ENCODE measurements around the gene MSL3B.
"Not testable (repeated sequence)": the region's sequence is repeated elsewhere in the genome, so short reads cannot be mapped to it uniquely, and the experiment has no call there.

Gene MSL3B

DNA sequence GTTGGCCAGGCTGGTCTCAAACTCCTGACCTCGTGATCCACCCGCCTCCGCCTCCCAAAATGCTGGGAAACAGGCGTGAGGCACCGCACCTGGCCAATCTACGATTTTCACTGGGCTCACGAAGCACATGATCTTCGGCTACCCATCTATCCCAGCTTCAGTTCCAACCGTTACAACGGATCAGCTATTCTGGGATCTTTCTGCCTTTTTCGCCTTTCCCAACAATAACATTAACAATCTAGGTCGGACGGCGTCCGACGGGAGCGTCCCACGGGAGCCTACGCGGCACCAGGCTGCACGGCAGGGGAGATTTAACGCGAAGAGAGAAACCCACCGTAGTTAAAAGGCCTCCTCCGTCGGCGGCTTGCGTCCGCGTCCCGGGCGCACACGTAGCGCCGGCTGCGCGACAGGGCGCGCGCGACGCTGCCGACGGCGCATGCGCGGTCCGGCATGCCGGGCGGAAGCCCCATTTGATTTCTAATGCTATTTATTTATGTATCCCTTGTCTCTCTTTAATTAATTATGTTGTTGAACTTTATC is at the start of gene MSL3B:
Gene MSL3B, minus strand, starts transcription at position 394 of the 540 bp plus-strand sequence.
- DNase-seq: peak; percentile 40

DNA sequence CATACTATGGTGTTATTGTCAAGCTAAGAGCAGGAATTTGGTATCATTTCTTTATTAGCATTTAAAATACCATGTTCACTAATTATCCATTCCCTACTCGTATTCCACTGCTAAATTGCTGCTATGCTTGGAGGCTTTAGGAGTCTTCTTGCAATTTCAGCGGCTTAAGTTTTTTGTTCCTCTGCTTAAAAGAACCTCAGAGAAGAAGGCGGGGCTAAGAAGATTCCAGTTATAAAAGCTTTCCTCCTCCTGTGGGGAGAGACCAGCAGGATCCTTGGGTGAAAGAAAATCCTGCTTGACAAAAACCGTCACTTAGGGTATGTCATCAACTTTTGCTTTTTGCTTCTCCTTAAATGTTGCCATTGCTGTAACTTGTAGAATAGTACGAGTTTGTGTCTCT is 48.9 kb upstream of the MSL3B start, which contains the start of gene TRPM8:
Gene TRPM8, plus strand, starts transcription at position 258 of the 400 bp plus-strand sequence. CDS start 9,165 bp downstream, outside the sequence.
- no peak for DNase-seq

DNA sequence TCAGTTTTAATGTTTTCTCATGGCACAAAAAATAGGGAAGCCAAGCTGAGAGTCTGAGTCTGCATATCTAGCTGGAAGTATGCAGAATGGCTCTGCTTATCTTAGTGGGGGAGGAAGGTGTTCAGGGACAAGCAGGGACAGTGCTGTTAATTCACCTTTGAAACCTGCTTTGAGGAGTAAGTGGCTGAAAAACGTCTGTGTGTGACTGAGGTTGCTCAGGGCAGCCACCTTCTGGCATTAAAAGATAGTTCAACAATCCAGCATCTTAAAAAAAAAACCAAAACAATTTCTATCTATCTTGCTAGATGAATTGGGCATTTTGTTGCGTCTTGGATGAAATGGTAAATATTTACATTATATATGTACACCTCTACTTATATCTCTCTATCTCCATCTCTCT is 46.9 kb upstream of the MSL3B start:
- DNase-seq: no peak

DNA sequence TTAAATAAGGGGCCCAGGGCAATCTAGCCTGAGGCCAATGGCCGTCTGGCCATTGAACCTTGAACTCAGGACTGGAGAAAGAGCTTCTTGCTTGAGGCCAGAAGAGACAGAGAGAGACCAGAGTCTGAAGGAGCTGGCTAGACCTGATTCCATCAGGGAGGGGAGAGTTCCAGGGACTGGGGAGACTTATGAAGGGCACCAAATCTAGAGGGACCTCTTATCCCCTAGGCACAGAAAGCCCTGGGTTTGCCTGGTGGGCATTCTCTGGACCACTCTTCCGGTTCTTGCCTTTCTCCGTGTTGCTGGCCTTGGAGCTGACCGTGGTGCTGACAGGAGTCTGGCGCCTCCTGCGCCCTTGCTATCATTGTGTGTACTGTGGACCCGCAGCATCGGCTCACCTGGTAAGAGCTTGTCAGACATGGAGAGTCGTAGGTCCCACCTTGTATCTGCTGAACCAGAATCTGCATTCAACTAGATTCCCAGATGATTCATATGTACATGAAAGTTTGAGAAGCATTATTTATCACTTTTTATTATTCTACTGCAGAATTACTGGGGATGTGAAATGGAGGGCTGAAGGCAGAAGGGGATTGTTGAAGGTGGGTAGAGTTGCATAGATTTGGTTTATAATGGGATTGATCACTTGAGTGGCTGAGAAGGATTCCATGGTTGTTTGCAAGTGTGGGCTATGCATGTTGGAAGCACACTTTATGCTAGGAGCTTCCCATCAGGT is 44.7 kb upstream of the MSL3B start:
- no peak for DNase-seq

DNA sequence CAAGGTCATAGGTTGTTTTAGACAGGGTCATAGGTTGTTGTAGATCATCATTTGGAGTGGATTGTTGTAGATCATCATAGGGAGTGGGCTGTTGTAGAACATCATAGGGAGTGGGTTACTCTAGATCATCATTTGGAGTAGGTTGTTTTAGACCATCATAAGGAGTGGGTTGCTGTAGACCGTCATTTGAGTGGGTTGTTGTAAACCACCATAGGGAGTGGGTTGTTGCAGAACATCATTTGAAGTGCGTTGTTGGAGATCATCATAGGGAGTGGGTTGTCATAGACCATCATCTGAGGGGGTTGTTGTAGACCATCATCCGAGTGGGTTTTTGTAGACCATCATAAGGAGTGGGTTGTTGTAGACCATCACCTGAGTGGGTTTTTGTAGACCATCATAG is 39.4 kb upstream of the MSL3B start:
- no peak for DNase-seq

DNA sequence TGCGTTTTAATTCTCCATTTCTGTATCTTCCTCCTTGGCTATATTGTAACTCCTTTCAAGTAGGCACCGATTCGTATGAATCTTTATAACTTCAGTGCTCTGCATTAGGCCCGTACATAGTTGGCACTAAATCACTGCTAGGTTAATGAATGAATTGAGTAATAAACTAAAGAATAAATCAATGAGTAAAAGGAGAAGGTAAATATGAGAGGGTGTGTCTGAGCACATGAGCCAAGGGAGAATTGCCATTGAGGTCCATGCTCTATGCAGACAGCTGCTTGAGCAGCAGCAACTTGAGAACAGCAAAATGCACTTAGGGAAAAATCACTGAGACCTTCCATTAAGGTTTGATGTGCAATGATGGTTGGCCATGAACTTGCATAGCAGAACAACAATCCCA is 37.8 kb upstream of the MSL3B start:
- no peak for DNase-seq

DNA sequence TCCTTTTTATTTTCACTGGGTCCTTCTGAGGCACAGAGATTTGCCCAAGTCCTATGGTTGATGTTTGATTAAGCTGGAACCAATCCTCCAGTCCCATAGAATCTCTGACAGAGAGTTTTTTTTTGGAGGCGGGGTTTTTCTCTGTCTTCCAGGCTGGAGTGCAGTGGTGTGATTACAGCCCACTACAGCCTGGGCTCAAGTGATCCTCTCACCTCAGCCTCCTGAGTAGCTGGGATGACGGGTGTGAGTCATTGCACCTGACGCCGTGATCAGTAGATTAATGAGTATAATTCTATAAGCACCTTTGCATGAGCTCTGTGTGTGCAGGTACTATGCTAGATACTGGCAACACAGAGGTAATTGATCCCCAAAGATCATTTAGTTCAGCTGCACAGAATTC is 33.7 kb upstream of the MSL3B start:
- DNase-seq: no peak

DNA sequence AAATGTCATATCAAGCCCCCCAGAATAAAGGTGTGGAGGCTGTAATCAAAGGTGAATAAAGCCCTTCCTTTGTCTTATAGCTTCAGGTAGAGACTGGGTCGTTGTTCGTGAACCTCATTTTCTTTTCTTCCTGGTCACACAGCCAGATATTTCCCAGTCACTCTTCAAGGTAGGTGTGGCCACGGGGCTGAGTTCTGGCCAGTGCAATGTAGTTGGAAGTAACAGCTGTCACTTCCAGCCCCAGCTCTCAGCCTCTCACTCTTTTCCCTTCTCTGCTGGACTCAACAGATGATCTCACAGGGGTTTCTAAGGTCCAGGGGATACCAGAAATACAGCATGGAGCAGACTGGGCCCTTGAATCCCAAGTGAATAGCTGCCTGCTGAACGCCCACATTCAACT is 33.2 kb upstream of the MSL3B start:
- DNase-seq: no peak

DNA sequence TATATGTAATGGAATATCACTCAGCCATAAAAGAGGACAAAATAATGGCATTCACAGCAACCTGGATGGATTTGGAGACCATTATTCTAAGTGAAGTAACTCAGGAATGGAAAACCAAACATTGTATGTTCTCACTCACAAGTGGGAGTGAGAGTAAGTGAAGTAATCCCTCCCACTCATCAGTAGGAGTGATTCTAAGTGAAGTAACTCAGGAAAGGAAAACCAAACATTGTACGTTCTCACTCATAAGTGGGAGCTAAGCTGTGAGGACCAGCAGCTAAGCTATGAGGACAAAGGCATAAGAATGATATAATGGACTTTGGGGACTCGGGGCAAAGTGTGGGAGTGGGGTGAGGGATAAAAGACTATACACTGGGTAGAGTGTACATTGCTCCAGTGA is 28.1 kb upstream of the MSL3B start:
- not testable (repeated sequence) for DNase-seq

DNA sequence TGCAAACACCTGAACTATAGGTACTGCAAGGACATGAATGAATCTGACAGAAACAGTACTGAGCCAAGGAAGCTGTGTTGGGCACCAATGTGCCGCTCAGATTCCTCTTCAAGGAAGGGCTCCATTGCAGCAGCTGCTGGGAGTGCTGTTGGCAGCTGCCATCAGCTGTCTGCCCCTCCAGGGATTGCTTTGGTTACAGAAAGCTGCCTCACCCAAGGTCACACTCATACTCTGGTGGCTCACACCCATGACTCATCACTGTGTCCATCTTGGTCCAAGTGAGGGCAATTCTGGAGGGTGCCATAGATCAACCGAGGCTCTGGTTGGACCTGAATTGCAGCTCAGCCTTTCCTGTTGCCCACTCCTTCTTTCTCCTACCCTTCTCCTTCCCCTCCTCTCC is 24.6 kb upstream of the MSL3B start:
- DNase-seq: no peak

DNA sequence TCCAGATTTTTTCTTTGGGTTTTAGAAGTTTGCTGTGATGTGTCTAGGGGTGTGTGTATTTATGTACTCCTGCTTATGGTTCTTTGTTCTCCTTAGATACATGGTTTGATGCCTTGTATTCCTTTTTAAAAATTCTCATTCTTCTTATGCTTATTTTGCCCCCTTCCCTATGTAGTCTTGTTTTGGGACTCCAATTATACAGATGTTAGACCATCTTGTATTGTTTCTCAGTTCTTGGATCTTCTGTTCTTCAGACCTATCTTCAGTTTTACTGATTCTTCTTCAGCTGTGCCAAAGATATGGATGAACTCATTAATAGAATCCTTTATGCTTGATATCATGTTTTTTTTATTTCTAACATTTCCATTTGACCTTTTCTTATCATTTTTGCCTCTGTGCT is 14.2 kb upstream of the MSL3B start:
- DNase-seq: no peak

DNA sequence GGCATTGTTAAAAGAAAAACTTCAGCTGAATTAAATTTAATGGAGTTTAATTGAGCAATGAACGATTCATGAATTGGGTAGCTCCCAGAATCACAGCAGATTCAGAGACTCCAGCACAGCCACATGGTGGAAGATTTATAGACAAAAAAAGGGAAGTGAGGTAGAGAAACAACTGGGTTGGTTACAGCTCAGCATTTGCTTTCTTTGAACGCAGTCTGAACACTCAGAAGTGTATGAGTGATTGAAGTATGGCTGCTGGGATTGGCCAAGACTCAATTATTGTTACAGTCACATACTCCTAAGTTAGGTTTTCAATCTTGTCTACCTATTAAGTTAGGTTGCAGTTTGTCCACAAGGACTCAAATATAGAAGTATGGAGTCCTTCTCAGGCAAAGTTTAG is 3.9 kb upstream of the MSL3B start:
- DNase-seq: not testable (repeated sequence)

DNA sequence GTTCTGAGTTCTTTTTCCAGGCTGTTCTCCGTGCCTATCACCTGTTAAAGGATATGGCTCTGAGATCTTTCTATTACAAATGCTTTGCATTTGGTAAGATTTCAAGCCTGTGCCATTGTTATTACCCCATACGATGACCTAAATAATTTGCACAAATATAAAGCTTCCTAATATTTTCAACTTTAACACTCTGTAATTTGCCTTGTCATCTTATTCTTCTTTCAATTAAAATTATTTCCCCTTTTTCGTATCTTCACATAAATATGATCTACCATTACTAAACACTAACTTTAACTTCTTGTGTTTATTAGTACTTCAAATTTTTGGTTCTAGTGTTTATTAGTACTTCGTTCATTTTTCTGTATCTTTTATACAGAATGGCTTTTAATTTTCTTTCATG is 3.2 kb upstream of the MSL3B start:
- no peak for DNase-seq

DNA sequence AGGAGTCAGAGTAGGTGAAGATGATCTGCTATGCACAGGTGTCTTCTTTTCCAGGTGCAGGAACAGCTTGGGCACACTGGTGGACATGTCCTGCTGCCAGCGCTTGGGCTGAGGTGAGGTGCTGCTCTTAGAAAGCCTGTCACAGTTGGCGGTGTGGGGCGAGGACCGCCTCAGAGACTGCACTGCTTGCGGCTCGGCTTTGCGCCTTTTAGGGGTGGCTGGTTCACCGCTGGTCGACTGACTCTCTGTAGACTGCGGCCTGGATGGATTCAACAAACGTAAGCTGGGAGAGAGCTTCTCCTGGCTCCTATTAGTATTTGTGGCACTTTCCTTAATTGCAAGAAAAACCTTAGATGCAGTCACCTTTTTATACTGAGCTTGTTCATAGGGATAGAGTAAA is 1.7 kb downstream of the MSL3B start:
- no peak for DNase-seq

DNA sequence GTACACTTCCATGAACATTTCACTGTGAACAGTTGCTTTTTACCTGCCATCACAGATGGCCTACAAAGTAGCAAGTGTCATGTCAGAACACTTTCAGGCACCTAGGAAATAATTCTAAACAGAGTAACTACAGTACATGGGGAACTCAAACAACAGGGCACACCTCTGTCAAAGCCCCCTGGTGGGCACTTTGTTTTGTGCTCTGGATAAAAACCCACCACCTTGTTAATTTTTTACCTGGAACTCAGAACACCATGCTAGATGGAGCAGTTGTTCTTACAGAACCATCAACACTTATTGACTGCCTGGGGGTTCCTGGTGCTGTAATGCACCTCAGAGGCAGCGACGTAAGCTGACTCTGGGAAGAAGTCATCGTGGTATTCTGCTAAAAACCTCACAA is 2.3 kb downstream of the MSL3B start:
- DNase-seq: no peak

DNA sequence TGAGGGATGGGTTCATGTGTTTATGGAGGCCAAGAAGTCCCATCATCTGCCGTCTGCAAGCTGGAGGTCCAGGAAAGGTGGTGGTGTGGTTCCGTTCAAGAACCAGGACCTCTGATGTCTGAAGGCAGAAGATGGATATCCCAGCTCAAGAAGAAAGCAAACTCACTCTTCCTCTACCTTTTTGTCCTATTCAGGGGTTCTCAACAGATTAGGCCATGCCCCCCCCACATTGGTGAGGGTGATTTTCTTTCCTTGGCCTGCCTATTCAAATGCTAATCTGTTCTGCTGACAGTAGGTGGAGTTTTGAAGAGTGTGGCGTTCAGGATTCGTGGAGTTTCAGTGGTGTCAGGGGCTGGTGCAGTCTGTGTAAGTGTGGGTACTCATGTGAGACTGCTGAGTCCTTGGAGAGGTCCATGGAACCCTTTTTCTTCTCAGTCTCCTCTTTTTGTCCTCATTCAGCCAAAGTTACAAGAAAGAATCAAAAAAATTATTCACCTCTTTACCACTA is 5.9 kb downstream of the MSL3B start:
- DNase-seq: no peak

DNA sequence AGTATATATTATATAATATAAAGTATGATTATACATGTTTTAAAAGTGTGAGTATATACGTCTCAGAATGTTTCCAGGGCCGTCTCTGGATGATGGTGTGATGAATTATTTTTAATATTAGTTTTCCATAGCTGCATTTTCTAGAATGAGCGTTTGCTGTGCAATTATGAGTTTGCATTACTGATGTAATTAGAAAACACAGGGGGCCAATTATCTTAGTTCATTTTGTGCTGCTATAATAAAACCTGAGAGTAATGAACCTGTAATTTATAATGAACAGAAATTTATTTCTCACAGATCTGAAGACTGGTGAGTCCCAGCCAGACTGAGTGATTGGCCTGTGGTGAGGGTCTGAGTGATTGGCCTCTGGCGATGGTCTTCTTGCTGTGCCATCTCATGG is 9.9 kb downstream of the MSL3B start:
- no peak for DNase-seq

DNA sequence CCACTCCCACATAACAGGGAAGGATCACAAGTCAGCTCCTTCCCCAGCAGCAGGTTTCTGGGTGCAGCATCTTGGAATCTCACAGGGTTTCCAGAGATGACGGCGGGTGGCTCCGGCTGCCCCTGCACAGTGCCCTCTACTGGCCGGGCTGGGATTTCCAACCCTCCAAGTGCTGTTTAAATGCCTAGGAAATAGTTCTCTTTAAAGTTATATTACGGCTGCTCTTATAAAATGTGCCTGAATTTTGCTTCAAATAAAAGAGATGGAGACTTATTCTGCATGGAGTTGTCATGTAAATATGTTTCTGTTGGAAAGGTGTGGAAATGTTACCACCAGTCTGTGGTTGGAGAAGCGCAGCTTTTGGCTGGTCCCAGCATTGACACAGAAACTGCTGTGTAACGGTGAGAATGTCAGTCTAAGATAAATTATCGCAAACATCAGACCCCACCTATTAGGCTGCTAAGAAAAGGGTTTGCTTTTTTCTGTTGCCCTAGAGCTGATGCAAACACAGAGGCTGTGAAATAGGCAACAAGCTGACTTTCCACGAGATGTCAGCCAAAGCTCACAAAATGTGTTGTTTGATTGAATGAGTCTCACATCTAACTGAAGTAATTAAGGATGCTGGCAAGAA is 10.6 kb downstream of the MSL3B start:
- peak; percentile 17 for DNase-seq

DNA sequence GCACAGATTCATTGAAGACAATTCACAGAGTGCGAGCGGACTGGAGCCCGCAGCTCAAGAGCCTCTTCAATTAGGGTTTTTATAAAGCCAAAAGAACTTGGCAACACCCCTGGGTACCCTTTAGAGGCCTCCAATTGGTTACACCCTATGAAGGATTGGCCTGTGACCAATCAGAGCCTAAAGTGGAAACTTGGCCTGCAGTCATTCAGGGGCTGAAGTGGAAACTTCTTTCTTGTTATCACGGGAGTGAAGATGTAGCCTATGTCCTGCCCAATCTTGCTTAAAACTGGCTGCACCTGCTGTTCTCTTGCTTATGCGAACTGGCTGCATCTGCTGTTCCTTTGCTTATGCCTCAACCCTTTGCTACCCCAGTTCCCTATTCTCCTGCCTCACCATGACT is 12.0 kb downstream of the MSL3B start:
- DNase-seq: no peak

DNA sequence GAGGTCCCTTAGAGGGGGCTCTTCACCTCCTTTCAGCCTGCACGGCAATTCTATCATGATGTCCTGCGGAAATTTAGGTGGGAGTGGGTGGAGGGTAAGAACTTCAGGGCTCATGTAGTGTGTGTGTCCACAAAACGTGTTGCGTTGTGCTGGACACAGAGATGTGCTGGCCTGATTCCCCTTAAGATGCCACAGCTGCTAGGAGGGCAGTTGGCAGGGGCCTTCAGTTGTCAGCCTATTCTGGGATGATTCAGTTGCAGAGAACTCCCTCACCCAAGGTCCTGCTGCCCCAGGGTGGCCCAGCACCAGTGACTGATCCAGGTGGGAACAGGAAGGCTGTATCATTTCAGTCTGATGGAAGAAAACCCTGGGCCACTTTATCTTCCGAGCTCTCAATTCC is 12.8 kb downstream of the MSL3B start:
- no peak for DNase-seq

DNA sequence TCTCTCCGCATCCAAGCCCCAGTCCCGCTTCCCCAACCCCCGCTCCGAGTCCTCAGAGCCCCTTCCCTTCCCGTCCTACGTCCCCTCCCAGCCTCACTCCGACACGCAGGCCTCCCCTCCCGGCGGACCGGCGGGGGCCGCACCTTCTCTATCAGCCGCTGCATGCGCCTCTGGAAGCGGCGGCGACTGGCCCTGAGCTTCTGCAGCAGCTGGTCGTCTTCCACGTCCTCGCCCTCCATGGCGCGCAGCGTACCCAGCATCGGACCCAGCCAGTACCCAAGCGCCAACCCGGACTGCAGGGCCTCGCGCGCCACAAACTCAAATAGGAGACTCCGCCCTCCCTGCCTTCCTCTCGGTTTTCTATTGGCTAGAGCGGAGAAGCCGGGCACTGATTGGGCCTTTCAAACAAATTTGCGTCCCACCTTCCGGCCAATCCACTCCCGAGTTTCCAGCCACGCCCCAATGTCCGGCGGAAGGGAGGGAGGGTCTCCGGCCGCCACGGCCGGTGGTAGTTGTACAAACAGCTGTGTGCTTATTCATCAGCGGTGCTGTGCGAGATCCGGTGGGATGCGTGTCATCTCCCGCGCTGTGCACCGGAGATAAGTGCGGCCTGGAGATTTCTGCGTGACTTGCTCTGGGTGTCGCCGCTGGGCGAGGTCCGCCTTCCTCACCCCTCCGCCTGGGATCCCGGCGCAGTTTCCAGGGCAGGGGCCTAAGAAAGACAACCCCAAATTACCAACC is 13.8 kb downstream of the MSL3B start, which contains the start of gene HJURP:
Gene HJURP, minus strand, starts transcription at position 295 of the 741 bp plus-strand sequence. Its CDS starts 35 bp downstream, at position 260.
- DNase-seq: peak; percentile 78

DNA sequence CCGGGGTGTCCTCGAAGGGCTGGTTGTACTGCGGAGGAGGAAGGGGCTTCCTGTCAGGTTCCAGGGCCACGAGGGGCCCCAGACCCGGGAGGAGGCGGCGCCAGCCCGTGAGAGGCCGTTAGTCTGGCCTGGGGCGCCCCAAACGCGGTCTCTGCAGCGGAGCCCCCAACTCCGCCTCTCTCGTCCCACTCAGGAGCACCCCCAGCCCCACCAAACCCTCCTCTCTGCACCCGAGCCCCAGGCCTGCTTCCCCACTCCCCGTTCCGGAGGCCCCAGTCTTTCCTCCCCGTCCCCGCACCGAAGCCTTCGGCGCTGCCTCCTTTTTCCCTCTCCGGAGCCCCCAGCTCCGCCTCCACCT is 14.3 kb downstream of the MSL3B start:
- DNase-seq: no peak

DNA sequence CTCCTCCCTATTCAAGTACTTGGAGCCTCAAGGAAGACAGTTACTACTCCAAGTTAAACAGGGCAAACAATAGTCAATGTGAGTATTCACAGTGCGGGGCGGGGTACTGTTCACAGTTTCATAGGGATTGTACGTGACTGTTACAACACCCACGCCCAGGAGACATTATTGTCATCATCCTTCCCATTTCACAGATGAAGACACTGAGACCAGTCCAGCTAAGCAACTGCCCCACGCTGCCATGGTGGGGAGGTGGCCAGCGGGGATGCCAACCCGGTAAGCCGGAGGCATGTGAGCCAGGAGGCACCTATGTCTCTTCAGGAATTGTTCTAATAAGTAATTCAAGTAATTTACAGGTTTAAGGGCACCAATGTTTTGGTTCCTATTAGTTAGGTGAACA is 14.8 kb downstream of the MSL3B start:
- no peak for DNase-seq

DNA sequence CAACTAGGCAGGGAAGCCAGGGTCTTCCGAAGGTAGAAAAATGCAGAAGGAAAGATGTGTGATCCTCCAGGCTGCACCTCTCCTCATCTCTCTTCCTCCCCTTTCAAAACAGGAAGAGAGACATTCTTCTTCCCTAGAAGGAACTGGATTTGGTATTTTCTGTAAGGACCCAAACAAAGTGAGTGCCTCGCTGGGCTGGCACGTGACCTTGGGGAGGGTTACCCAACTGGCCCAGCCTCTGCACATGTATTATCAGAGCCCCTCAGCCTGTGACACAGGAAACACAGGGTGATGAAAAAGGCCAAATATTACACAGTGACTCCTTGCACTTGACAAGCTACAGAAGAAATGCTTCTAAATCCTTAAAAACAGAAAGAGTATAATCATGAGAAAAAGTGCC is 16.1 kb downstream of the MSL3B start:
- DNase-seq: no peak

All from activated T-cell treated with anti-CD3 and anti-CD28 coated beads for 4 hours (primary cell).